Measurements from ENCODE around the gene RAB44.

GRCh38 chr6:36738108-36738507 lies 40.5 kb downstream of the RAB44 start:
- no peak for TF ChIP-seq CTCF (IDR thresholded peaks at IDR 0.05)
- TF ChIP-seq POLR2A (IDR thresholded peaks at IDR 0.05), result no peak

All from adrenal gland (tissue), 5 donors.